MM.1S (cell line): ENCODE measurements around the gene CADM2.

Experiments used
- DNase-seq: peaks from one replicate; pipeline ENCODE4 v3.0.0-alpha.2; 2015
- H2AFZ ChIP-seq: fragments of 300-600 bp; sonication (generic); 2 replicates; pipeline ENCODE4 v1.6.0; 2016; ENCODE audit warnings: antibody characterized with exemption, low read length
- H3F3A ChIP-seq: fragments of 300-600 bp; sonication (generic); 2 replicates; pipeline ENCODE4 v1.6.1; 2016; ENCODE audit warnings: mild to moderate bottlenecking, antibody characterized with exemption, low read length, moderate library complexity, mixed read lengths; ENCODE audit not compliant: insufficient read depth
- H3K27ac ChIP-seq: fragments of 300-600 bp; sonication (generic); 2 replicates; pipeline ENCODE4 v1.5.1; 2016; ENCODE audit warnings: mild to moderate bottlenecking, low read length
- H3K27me3 ChIP-seq: fragments of 300-600 bp; sonication (generic); replicated peaks from 2 replicates; pipeline ENCODE4 v1.6.0; 2016; ENCODE audit warnings: low read length; ENCODE audit not compliant: insufficient read depth
- H3K36me3 ChIP-seq: fragments of 300-600 bp; sonication (generic); replicated peaks from 2 replicates; pipeline ENCODE4 v1.6.1; 2016; ENCODE audit warnings: mild to moderate bottlenecking, low read length, mixed read lengths; ENCODE audit not compliant: insufficient read depth
- H3K4me1 ChIP-seq: fragments of 300-600 bp; sonication (generic); 2 replicates; pipeline ENCODE4 v1.6.1; 2016; ENCODE audit warnings: low read length, mixed read lengths
- H3K4me2 ChIP-seq: fragments of 300-600 bp; sonication (generic); 2 replicates; pipeline ENCODE4 v1.6.0; 2016; ENCODE audit warnings: low read depth, low read length
- H3K4me3 ChIP-seq: fragments of 300-600 bp; sonication (generic); 2 replicates; pipeline ENCODE4 v1.5.1; 2016; ENCODE audit warnings: low read length, mixed read lengths
- H3K79me2 ChIP-seq: fragments of 300-600 bp; sonication (generic); 2 replicates; pipeline ENCODE4 v1.6.1; 2016; ENCODE audit warnings: mixed run types, low read length, mixed read lengths
- H3K9ac ChIP-seq: fragments of 300-600 bp; sonication (generic); 2 replicates; pipeline ENCODE4 v1.6.1; 2016; ENCODE audit warnings: low read length, mixed read lengths
- H3K9me2 ChIP-seq: fragments of 300-600 bp; sonication (generic); replicated peaks from 2 replicates; pipeline ENCODE4 v1.6.1; 2016; ENCODE audit warnings: mild to moderate bottlenecking, low read length, mixed read lengths; ENCODE audit not compliant: insufficient read depth
- H3K9me3 ChIP-seq: fragments of 300-600 bp; sonication (generic); replicated peaks from 2 replicates; pipeline ENCODE4 v1.6.1; 2016; ENCODE audit warnings: mild to moderate bottlenecking, low read length, mixed read lengths; ENCODE audit not compliant: insufficient read depth
- H4K20me1 ChIP-seq: fragments of 300-600 bp; sonication (generic); 2 replicates; pipeline ENCODE4 v1.6.1; 2016; ENCODE audit warnings: mild to moderate bottlenecking, low read length, moderate library complexity, mixed read lengths; ENCODE audit not compliant: insufficient read depth
- CTCF ChIP-seq: fragments of 300-600 bp; sonication (generic); IDR thresholded peaks from 2 replicates; pipeline ENCODE4 v1.5.1; 2016; ENCODE audit warnings: antibody characterized with exemption, low read length, mixed read lengths
- EZH2 ChIP-seq: fragments of 300-600 bp; sonication (generic); optimal IDR thresholded peaks from 2 replicates; pipeline ENCODE3; 2017; ENCODE audit warnings: low read depth, mild to moderate bottlenecking, antibody characterized with exemption, low read length, mixed read lengths
- EZH2phosphoT487 ChIP-seq: fragments of 300-600 bp; sonication (generic); IDR thresholded peaks from 2 replicates; pipeline ENCODE4 v1.6.1; 2018; ENCODE audit warnings: antibody characterized with exemption, low read length

CADM2 gene

GRCh38 chr3:85426121-85426520, 467.3 kb downstream of the CADM2 start:
- no peaks in the 10 kb centered on the region for H4K20me1 ChIP-seq
- H3K4me2 ChIP-seq = no peak overlapping the region
- H3K36me3 ChIP-seq = no peaks in the 10 kb centered on the region
- no peak overlapping the region for H3K27ac ChIP-seq
- no peak overlapping the region for H2AFZ ChIP-seq
- TF ChIP-seq CTCF = no peak
- no peak for TF ChIP-seq EZH2
- no peak for TF ChIP-seq EZH2phosphoT487
- no peaks in the 10 kb centered on the region for H3K79me2 ChIP-seq
- no peaks in the 10 kb centered on the region for H3K9me2 ChIP-seq
- H3K4me1 ChIP-seq = no peaks in the 10 kb centered on the region
- no peaks in the 10 kb centered on the region for H3F3A ChIP-seq
- H3K27me3 ChIP-seq = no peaks in the 10 kb centered on the region
- H3K4me3 ChIP-seq = no peak overlapping the region
- no peak for DNase-seq
- H3K9ac ChIP-seq = no peak overlapping the region
- H3K9me3 ChIP-seq = no peaks in the 10 kb centered on the region

- Histone ChIP-seq H3F3A (no peaks in the 10 kb centered on the region), H3K9me3 (no peaks in the 10 kb centered on the region), H3K27me3 (no peaks in the 10 kb centered on the region), H3K36me3 (no peaks in the 10 kb centered on the region), H4K20me1 (no peaks in the 10 kb centered on the region), H3K9me2 (no peaks in the 10 kb centered on the region), H3K4me2 (no peak overlapping the region), H3K9ac (no peak overlapping the region), H3K79me2 (no peaks in the 10 kb centered on the region), H3K27ac (no peak overlapping the region), H3K4me3 (no peak overlapping the region), H3K4me1 (no peaks in the 10 kb centered on the region), H2AFZ (no peak overlapping the region)
- DNase-seq = no peak
- TF ChIP-seq CTCF (no peak), EZH2phosphoT487 (no peak), EZH2 (no peak)
Observed at GRCh38 chr3:85427467-85427866, 468.7 kb downstream of the CADM2 start.

- no peak overlapping the region for H2AFZ ChIP-seq
- no peak for TF ChIP-seq CTCF
- no peak for TF ChIP-seq EZH2
- TF ChIP-seq EZH2phosphoT487 = no peak
- DNase-seq = no peak
- no peak overlapping the region for H3K27ac ChIP-seq
- H3K36me3 ChIP-seq = no peaks in the 10 kb centered on the region
- no peak overlapping the region for H3K4me3 ChIP-seq
- H3K79me2 ChIP-seq = no peaks in the 10 kb centered on the region
- no peaks in the 10 kb centered on the region for H3K9me2 ChIP-seq
- no peaks in the 10 kb centered on the region for H3K9me3 ChIP-seq
- no peaks in the 10 kb centered on the region for H3K4me1 ChIP-seq
- no peak overlapping the region for H3K9ac ChIP-seq
- H3K4me2 ChIP-seq = no peak overlapping the region
- H4K20me1 ChIP-seq = no peaks in the 10 kb centered on the region
- no peaks in the 10 kb centered on the region for H3F3A ChIP-seq
- H3K27me3 ChIP-seq = no peaks in the 10 kb centered on the region
Observed at GRCh38 chr3:85432081-85432480, 473.3 kb downstream of the CADM2 start.
